ENCODE data around the gene ERVFRD-1. TPM values are rescaled to one million over a fixed set of nuclear protein-coding genes. Genes with fewer than 3 reads are reported as not detected.
A peak's percentile ranks its signal among the peaks of the same experiment; 100 is the strongest.

Gene ERVFRD-1
- total and polyA plus RNA-seq, 2 of the 13 experiments (the other 11 are each of a cell fraction or from before 2014, with no cell fraction given), result not detected

DNA sequence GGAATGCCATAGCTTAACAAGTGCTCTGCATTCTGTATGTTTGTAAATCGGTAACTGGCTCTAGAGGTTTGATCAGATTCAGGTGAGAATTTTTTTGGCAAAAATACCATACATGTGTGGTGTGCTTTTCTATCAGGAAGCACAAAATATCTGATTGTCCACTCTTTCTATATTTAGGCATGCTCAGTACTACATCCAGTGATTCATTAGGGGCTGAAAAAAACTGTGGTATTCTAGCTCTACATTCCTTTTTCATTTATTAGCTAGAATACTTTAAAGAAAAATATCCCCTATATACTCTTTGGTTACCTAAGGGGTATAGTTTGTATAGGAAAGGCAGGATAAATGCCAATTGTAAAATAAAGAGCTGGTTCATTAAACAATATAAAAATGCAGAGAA lies 56.8 kb downstream of the ERVFRD-1 start:
- H2AFZ ChIP-seq (ENCODE audit: low read length), result no peak overlapping the region
- in situ Hi-C loops (cut with HindIII; ENCODE audit: extremely low pct_ligation_motif_present, low pct_unique_long_range_greater_than_20kb), result loop anchor here (25.0 kb wide), 1 partner anchor 567 kb away; no protein-coding TSS in a partner anchor
- peak overlapping the region; percentile 32; the same call in 1 of the 2 replicates for H3K4me2 ChIP-seq (ENCODE audit: low read depth, low read length)
- H3K27ac ChIP-seq (ENCODE audit: extremely low read length, insufficient read depth, low read length), result peak overlapping the region; percentile 59
- no peaks in the 10 kb centered on the region for H3K79me2 ChIP-seq (ENCODE audit: insufficient read depth, low read length)
- no TSS peak for BruUV-seq (replicated peaks)
- WGBS (ENCODE audit: low lambda C conversion rate), result 88% methylated on average over 1 of the region's 1 CpG
- ATAC-seq, result peak; percentile 44
- DNase-seq (ENCODE audit: low spot score), result no peak
- FAIRE-seq, result no peak
- no peaks in the 10 kb centered on the region for H4K20me1 ChIP-seq (ENCODE audit: insufficient read depth, low read length)
- TF ChIP-seq EP300 (IDR thresholded peaks at IDR 0.05; ENCODE audit: low read depth in 2 of 2, low read length in 2 of 2) (no peak), EP300 (CRISPR knock-in tag; IDR thresholded peaks at IDR 0.05; ENCODE audit: borderline replicate concordance) (no peak), CHD2 (IDR thresholded peaks at IDR 0.05; ENCODE audit: low read depth, low read length) (no peak), ZNF20 (CRISPR knock-in tag; IDR thresholded peaks at IDR 0.05) (no peak), FIP1L1 (IDR thresholded peaks at IDR 0.05; ENCODE audit: borderline replicate concordance, insufficient read depth, low read depth, low read length) (no peak), NCOA1 (CRISPR knock-in tag; IDR thresholded peaks at IDR 0.05) (no peak), ZNF362 (CRISPR knock-in tag; IDR thresholded peaks at IDR 0.05; ENCODE audit: borderline replicate concordance) (no peak), PTBP1 (IDR thresholded peaks at IDR 0.05; ENCODE audit: low read depth, low read length, poor library complexity, severe bottlenecking) (no peak)
- TF ChIP-seq, protein P1, sequence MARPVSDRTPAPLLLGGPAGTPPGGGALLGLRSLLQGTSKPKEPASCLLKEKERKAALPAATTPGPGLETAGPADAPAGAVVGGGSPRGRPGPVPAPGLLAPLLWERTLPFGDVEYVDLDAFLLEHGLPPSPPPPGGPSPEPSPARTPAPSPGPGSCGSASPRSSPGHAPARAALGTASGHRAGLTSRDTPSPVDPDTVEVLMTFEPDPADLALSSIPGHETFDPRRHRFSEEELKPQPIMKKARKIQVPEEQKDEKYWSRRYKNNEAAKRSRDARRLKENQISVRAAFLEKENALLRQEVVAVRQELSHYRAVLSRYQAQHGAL (CRISPR knock-in tag; IDR thresholded peaks at IDR 0.05; ENCODE audit: not compliant biosample characterization), result no peak
- TF ChIP-seq, protein P2, sequence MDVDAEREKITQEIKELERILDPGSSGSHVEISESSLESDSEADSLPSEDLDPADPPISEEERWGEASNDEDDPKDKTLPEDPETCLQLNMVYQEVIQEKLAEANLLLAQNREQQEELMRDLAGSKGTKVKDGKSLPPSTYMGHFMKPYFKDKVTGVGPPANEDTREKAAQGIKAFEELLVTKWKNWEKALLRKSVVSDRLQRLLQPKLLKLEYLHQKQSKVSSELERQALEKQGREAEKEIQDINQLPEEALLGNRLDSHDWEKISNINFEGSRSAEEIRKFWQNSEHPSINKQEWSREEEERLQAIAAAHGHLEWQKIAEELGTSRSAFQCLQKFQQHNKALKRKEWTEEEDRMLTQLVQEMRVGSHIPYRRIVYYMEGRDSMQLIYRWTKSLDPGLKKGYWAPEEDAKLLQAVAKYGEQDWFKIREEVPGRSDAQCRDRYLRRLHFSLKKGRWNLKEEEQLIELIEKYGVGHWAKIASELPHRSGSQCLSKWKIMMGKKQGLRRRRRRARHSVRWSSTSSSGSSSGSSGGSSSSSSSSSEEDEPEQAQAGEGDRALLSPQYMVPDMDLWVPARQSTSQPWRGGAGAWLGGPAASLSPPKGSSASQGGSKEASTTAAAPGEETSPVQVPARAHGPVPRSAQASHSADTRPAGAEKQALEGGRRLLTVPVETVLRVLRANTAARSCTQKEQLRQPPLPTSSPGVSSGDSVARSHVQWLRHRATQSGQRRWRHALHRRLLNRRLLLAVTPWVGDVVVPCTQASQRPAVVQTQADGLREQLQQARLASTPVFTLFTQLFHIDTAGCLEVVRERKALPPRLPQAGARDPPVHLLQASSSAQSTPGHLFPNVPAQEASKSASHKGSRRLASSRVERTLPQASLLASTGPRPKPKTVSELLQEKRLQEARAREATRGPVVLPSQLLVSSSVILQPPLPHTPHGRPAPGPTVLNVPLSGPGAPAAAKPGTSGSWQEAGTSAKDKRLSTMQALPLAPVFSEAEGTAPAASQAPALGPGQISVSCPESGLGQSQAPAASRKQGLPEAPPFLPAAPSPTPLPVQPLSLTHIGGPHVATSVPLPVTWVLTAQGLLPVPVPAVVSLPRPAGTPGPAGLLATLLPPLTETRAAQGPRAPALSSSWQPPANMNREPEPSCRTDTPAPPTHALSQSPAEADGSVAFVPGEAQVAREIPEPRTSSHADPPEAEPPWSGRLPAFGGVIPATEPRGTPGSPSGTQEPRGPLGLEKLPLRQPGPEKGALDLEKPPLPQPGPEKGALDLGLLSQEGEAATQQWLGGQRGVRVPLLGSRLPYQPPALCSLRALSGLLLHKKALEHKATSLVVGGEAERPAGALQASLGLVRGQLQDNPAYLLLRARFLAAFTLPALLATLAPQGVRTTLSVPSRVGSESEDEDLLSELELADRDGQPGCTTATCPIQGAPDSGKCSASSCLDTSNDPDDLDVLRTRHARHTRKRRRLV (CRISPR knock-in tag; IDR thresholded peaks at IDR 0.05), result no peak
- TF ChIP-seq, protein P3, sequence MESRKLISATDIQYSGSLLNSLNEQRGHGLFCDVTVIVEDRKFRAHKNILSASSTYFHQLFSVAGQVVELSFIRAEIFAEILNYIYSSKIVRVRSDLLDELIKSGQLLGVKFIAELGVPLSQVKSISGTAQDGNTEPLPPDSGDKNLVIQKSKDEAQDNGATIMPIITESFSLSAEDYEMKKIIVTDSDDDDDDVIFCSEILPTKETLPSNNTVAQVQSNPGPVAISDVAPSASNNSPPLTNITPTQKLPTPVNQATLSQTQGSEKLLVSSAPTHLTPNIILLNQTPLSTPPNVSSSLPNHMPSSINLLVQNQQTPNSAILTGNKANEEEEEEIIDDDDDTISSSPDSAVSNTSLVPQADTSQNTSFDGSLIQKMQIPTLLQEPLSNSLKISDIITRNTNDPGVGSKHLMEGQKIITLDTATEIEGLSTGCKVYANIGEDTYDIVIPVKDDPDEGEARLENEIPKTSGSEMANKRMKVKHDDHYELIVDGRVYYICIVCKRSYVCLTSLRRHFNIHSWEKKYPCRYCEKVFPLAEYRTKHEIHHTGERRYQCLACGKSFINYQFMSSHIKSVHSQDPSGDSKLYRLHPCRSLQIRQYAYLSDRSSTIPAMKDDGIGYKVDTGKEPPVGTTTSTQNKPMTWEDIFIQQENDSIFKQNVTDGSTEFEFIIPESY (CRISPR knock-in tag; IDR thresholded peaks at IDR 0.05), result no peak
- POLR2A ChIA-PET, result interaction anchor here (0.6 to 2.1 kb wide), 4 partner anchors 12 to 47 kb away, joined by 3 to 7 read pairs (median 4); no protein-coding TSS in a partner anchor
- intact Hi-C loops (cut with micrococcal nuclease; ENCODE audit: unreplicated experiment), result no loop called here
- CTCF ChIA-PET (ENCODE audit: low intra/inter-chr PET ratio, low total read pairs), result interaction anchor here (1.5 to 2.2 kb wide), 3 partner anchors 9 to 100 kb away, joined by 3 to 7 read pairs (median 3); partner anchors contain the start of gene ELOVL2
- H3K9me3 ChIP-seq (ENCODE audit: low read length), result no peaks in the 10 kb centered on the region
- H3K36me3 ChIP-seq (replicated peaks in 1 of 2; ENCODE audit: control insufficient read depth in 1 of 2, insufficient read depth in 2 of 2, low read length in 2 of 2), result no peaks in the 10 kb centered on the region
- no peak overlapping the region for H3K4me3 ChIP-seq (replicated peaks in 1 of 3; ENCODE audit: insufficient read depth in 1 of 3, low read depth in 2 of 3, low read length in 3 of 3)
- H3K9ac ChIP-seq (ENCODE audit: insufficient read depth, low read depth, low read length), result no peak overlapping the region
- peaks cover 44% of the 10 kb centered on the region for H3K4me1 ChIP-seq (ENCODE audit: insufficient read depth, low read length)
- no peaks in the 10 kb centered on the region for H3K27me3 ChIP-seq (ENCODE audit: control insufficient read depth in 1 of 2, insufficient read depth in 2 of 2, low read length in 2 of 2)

Measured in HepG2 (cell line).